Activated CD8-positive, alpha-beta T cell treated with anti-CD3 and anti-CD28 coated beads for 36 hours (primary cell): Measurements from ENCODE around the gene MFN1. TPM values are rescaled to one million over a fixed set of nuclear protein-coding genes. Genes with fewer than 3 reads are reported as not detected.

Source experiments
- ATAC-seq: fragments of 200-7000 bp; cut with Tn5 transposase; one replicate; pipeline ENCODE4 v1.10.0; 2021; ENCODE audit warnings: mild to moderate bottlenecking, moderate library complexity
- CTCF ChIA-PET: fragments of 350-600 bp; sonication (Branson Sonifier 250); formaldehyde crosslinking; loops from one replicate; lab custom pipeline; 2021; ENCODE audit warnings: antibody characterized with exemption; lab: Charles Lee
- POLR2A ChIA-PET: fragments of 350-600 bp; sonication (Branson Sonifier 250); formaldehyde crosslinking; loops from one replicate; lab custom pipeline; 2021; ENCODE audit warnings: antibody characterized with exemption; lab: Charles Lee
- DNase-seq: peaks from one replicate; pipeline ENCODE4 v3.0.0-alpha.2; 2020
- H3K27ac Mint-ChIP-seq: one replicate; pipeline ENCODE4 v1.8.0; 2021; ENCODE audit warnings: mild to moderate bottlenecking, mixed read lengths
- H3K27me3 Mint-ChIP-seq: one replicate; pipeline ENCODE4 v1.8.0; 2021; ENCODE audit warnings: mixed read lengths
- H3K36me3 Mint-ChIP-seq: one replicate; pipeline ENCODE4 v1.8.0; 2021; ENCODE audit warnings: low read depth, mixed read lengths
- H3K4me1 Mint-ChIP-seq: one replicate; pipeline ENCODE4 v1.8.0; 2021; ENCODE audit warnings: low read depth, mixed read lengths
- H3K4me3 Mint-ChIP-seq: one replicate; pipeline ENCODE4 v1.8.0; 2021; ENCODE audit warnings: mild to moderate bottlenecking, moderate library complexity, mixed read lengths
- H3K9me3 Mint-ChIP-seq: one replicate; pipeline ENCODE4 v1.8.0; 2021; ENCODE audit warnings: mixed read lengths
- CTCF ChIP-seq: fragments of 200-600 bp; IDR thresholded peaks from one replicate; pipeline ENCODE4 v1.8.0; 2022; ENCODE audit warnings: antibody characterized with exemption, mild to moderate bottlenecking
- intact Hi-C: fragments of 100-400 bp; cut with micrococcal nuclease; formaldehyde crosslinking; loops from one replicate; pipeline ENCODE4 v1.10.0; 2022
- total RNA-seq, 2 experiments: library from RNA; stranded (reverse); gene quantifications; one replicate each; pipeline ENCODE4 v1.2.3, GENCODE V29; 2021

Gene MFN1
- total RNA-seq, 2 experiments from 2014 or later: 31.9 to 34.8 TPM

DNA sequence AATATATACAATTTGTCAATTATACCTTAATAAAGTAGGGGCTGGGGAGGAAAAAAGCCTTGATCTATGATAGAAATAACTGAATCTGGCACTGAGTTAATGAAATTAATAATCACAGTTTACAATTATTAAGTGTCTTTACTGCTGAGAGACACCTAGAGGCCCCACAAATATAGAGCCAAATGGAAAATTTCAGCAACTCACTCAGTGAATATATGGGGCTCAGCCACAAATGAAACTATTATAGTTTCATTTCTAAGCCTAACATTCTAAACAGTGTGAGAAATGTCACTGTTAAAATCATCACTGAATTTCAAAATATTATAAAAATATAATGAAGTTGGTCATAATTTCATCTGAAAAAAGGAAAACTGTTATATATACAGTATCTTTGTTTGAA lies 63.5 kb downstream of the MFN1 start:
- no peaks in the 10 kb centered on the region for H3K27me3 Mint-ChIP-seq
- CTCF ChIA-PET: no interaction called here
- POLR2A ChIA-PET: no interaction called here
- ATAC-seq (no peak), DNase-seq (no peak)
- no peaks in the 10 kb centered on the region for H3K9me3 Mint-ChIP-seq
- no peak for TF ChIP-seq CTCF
- intact Hi-C loops: no loop called here
- H3K36me3 Mint-ChIP-seq: no peaks in the 10 kb centered on the region
- no peak overlapping the region for H3K27ac Mint-ChIP-seq
- H3K4me1 Mint-ChIP-seq: no peaks in the 10 kb centered on the region
- H3K4me3 Mint-ChIP-seq: no peak overlapping the region

GRCh38 chr3:179414804-179415203 lies 67.3 kb downstream of the MFN1 start:
- ATAC-seq (no peak), DNase-seq (no peak)
- H3K9me3 Mint-ChIP-seq: no peaks in the 10 kb centered on the region
- POLR2A ChIA-PET: no interaction called here
- no peaks in the 10 kb centered on the region for H3K4me1 Mint-ChIP-seq
- TF ChIP-seq CTCF: no peak
- intact Hi-C loops: no loop called here
- no peak overlapping the region for H3K27ac Mint-ChIP-seq
- H3K36me3 Mint-ChIP-seq: no peaks in the 10 kb centered on the region
- CTCF ChIA-PET: no interaction called here
- H3K4me3 Mint-ChIP-seq: no peak overlapping the region
- H3K27me3 Mint-ChIP-seq: no peaks in the 10 kb centered on the region

DNA sequence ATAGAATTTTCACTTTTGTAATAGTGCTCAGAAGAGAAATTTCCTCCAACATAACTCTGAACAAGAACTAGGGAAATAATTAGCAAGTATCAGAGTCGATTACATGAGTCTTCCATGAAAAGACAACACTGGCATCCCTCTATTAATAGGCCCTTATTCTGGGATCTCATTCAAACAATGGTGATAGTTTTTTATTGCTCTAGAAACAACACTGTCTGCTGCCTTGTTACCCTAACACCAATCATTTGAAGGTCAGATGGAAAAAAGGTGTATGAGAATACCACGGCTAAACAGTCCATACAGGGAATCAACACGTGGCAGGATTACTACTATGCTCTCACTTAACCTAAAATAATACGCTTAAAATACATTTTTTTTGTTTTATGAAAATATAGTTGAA lies 67.9 kb downstream of the MFN1 start:
- H3K36me3 Mint-ChIP-seq: no peaks in the 10 kb centered on the region
- H3K9me3 Mint-ChIP-seq: no peaks in the 10 kb centered on the region
- H3K27me3 Mint-ChIP-seq: no peaks in the 10 kb centered on the region
- no peak overlapping the region for H3K27ac Mint-ChIP-seq
- ATAC-seq (no peak), DNase-seq (no peak)
- intact Hi-C loops: no loop called here
- ChIA-PET CTCF (no interaction called here), POLR2A (interaction anchor here (0.6 kb wide), 1 partner anchor 57 kb away, joined by 3 read pairs; no protein-coding TSS in a partner anchor)
- no peak overlapping the region for H3K4me3 Mint-ChIP-seq
- TF ChIP-seq CTCF: no peak
- H3K4me1 Mint-ChIP-seq: no peaks in the 10 kb centered on the region

DNA sequence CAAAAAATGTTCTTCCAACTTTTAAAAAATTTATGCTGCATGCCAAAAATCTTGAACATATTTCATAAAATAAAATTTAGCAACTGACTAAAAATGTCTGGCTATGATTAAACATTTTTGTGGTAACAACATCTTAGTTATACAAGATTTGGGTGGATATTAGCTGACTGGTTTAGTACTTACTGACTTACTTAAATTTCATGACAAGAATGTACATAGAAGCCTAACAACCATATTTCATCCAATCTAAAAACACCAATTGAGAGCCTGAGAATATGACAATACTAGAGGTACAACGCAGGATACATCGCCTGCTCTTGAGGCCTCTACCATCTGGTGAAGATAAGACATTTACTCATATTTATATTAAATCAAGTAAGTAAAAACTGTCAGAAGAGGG lies 69.2 kb downstream of the MFN1 start:
- Mint-ChIP-seq H3K36me3 (no peaks in the 10 kb centered on the region), H3K9me3 (no peaks in the 10 kb centered on the region), H3K4me1 (no peaks in the 10 kb centered on the region), H3K27me3 (no peaks in the 10 kb centered on the region), H3K27ac (no peak overlapping the region), H3K4me3 (no peak overlapping the region)
- ATAC-seq: no peak
- CTCF ChIA-PET: no interaction called here
- DNase-seq: no peak
- intact Hi-C loops: no loop called here
- POLR2A ChIA-PET: no interaction called here
- no peak for TF ChIP-seq CTCF

- no peaks in the 10 kb centered on the region for H3K27me3 Mint-ChIP-seq
- DNase-seq: no peak
- ATAC-seq: no peak
- no peaks in the 10 kb centered on the region for H3K9me3 Mint-ChIP-seq
- CTCF ChIA-PET: no interaction called here
- no peaks in the 10 kb centered on the region for H3K4me1 Mint-ChIP-seq
- no peak for TF ChIP-seq CTCF
- H3K4me3 Mint-ChIP-seq: no peak overlapping the region
- POLR2A ChIA-PET: no interaction called here
- H3K36me3 Mint-ChIP-seq: no peaks in the 10 kb centered on the region
- intact Hi-C loops: no loop called here
- no peak overlapping the region for H3K27ac Mint-ChIP-seq
These were observed 71.1 kb downstream of the MFN1 start for GRCh38 chr3:179418610-179419009.
